ENCODE data around the gene RRP12.

- TF ChIP-seq POLR2A (IDR thresholded peaks at IDR 0.05; ENCODE audit: low read length) = no peak
- no peak for TF ChIP-seq GATA1 (IDR thresholded peaks at IDR 0.05; ENCODE audit: low read depth, low read length)
Measured at GRCh38 chr10:97307441-97307840, 93.7 kb downstream of the RRP12 start.
